HAP-1 (cell line): ENCODE measurements around the gene FOXA3.

ENCODE experiments used
- DNase-seq, 2 experiments: peaks; one replicate each; pipeline ENCODE4 v3.0.0-alpha.2; 2016 to 2020; ENCODE audit warnings: low spot score in 2 of 2
- H3K27me3 ChIP-seq: fragments of 250-450 bp; sonication (Bioruptor Pico); 2 replicates; pipeline ENCODE4 v1.5.1; 2020; ENCODE audit warnings: low read depth, mild to moderate bottlenecking, moderate library complexity
- H3K36me3 ChIP-seq: fragments of 250-450 bp; sonication (Bioruptor Pico); replicated peaks from 2 replicates; pipeline ENCODE4 v1.5.1; 2020; ENCODE audit warnings: mild to moderate bottlenecking
- H3K4me1 ChIP-seq: fragments of 250-450 bp; sonication (Bioruptor Pico); 2 replicates; pipeline ENCODE4 v1.5.1; 2020; ENCODE audit warnings: mild to moderate bottlenecking
- H3K4me3 ChIP-seq: fragments of 250-450 bp; sonication (Bioruptor Pico); 2 replicates; pipeline ENCODE4 v1.5.1; 2020; ENCODE audit warnings: mild to moderate bottlenecking, moderate library complexity
- H3K9me3 ChIP-seq: fragments of 250-450 bp; sonication (Bioruptor Pico); 2 replicates; pipeline ENCODE4 v1.5.1; 2020; ENCODE audit warnings: mild to moderate bottlenecking, moderate library complexity
- in situ Hi-C: fragments of 300-500 bp; cut with MboI; formaldehyde crosslinking; loops from 3 replicates; pipeline ENCODE4 v1.14.3; 2020; ENCODE audit warnings: low sequenced_read_pairs, inconsistent platforms, mixed read lengths

FOXA3 gene

GRCh38 chr19:45920458-45920857, 56.3 kb downstream of the FOXA3 start:
- Histone ChIP-seq H3K36me3 (no peaks in the 10 kb centered on the region), H3K4me3 (no peak overlapping the region), H3K4me1 (no peaks in the 10 kb centered on the region; the same call in 1 of the 2 replicates), H3K9me3 (no peaks in the 10 kb centered on the region), H3K27me3 (peaks cover 13% of the 10 kb centered on the region; the same call in 1 of the 2 replicates)
- no peak for DNase-seq
- in situ Hi-C loops: no loop called here

- H3K4me3 ChIP-seq: no peak overlapping the region
- H3K4me1 ChIP-seq: no peaks in the 10 kb centered on the region; the same call in 1 of the 2 replicates
- in situ Hi-C loops: no loop called here
- DNase-seq: peak in 1 of 2 experiments; percentile 43
- peaks cover 13% of the 10 kb centered on the region; the same call in 1 of the 2 replicates for H3K27me3 ChIP-seq
- H3K36me3 ChIP-seq: no peaks in the 10 kb centered on the region
- H3K9me3 ChIP-seq: no peaks in the 10 kb centered on the region; the same call in 1 of the 2 replicates
Observed at GRCh38 chr19:45922281-45922680, 58.2 kb downstream of the FOXA3 start.
